ENCODE results near the gene PCDH15.
"Not testable (repeated sequence)": the region's sequence is repeated elsewhere in the genome, so short reads cannot be mapped to it uniquely, and the experiment has no call there.

Gene PCDH15

GRCh38 chr10:53955091-53955490, 845.9 kb downstream of the PCDH15 start:
- DNase-seq: no peak

- DNase-seq: no peak
Measured at GRCh38 chr10:53952698-53953630, 848.1 kb downstream of the PCDH15 start.

GRCh38 chr10:53939654-53940053, 861.4 kb downstream of the PCDH15 start:
- DNase-seq: no peak

GRCh38 chr10:53930648-53931047, 870.4 kb downstream of the PCDH15 start:
- no peak for DNase-seq

GRCh38 chr10:53924051-53924700, 876.9 kb downstream of the PCDH15 start:
- not testable (repeated sequence) for DNase-seq

- DNase-seq: no peak
Measured at GRCh38 chr10:53918755-53919154, 882.3 kb downstream of the PCDH15 start.

GRCh38 chr10:53909791-53910190, 891.2 kb downstream of the PCDH15 start:
- no peak for DNase-seq

GRCh38 chr10:53904506-53905241, 896.4 kb downstream of the PCDH15 start:
- DNase-seq: no peak

GRCh38 chr10:53903756-53904155, 897.3 kb downstream of the PCDH15 start:
- no peak for DNase-seq

GRCh38 chr10:53899463-53900160, 901.4 kb downstream of the PCDH15 start:
- DNase-seq: no peak

- no peak for DNase-seq
Measured at GRCh38 chr10:53898532-53898931, 902.5 kb downstream of the PCDH15 start.

GRCh38 chr10:53894145-53894544, 906.9 kb downstream of the PCDH15 start:
- DNase-seq: no peak

- DNase-seq: no peak
Measured at GRCh38 chr10:53893061-53893460, 908.0 kb downstream of the PCDH15 start.

- no peak for DNase-seq
Measured at GRCh38 chr10:53886325-53887300, 914.4 kb downstream of the PCDH15 start.

GRCh38 chr10:53864846-53865245, 936.2 kb downstream of the PCDH15 start:
- no peak for DNase-seq

GRCh38 chr10:53852450-53853175, 948.4 kb downstream of the PCDH15 start:
- DNase-seq: no peak

GRCh38 chr10:53846809-53847208, 954.2 kb downstream of the PCDH15 start:
- DNase-seq: no peak

GRCh38 chr10:53843736-53844362, 957.2 kb downstream of the PCDH15 start:
- DNase-seq: peak; percentile 0

- no peak for DNase-seq
Measured at GRCh38 chr10:53841483-53842145, 959.4 kb downstream of the PCDH15 start.

GRCh38 chr10:53840653-53841052, 960.4 kb downstream of the PCDH15 start:
- no peak for DNase-seq

Measured in NCI-H1105 treated with DMSO at 0.1 percent for 48 hours (cell line).